Esophagus (tissue), 2 donors: ENCODE data around the gene NT5DC4. TPM values are rescaled to one million over a fixed set of nuclear protein-coding genes. Genes with fewer than 3 reads are reported as not detected.
A peak's percentile ranks its signal among the peaks of the same experiment; 100 is the strongest.

Experiments
- H3K27ac ChIP-seq, 2 donors: one replicate each; pipeline ENCODE4 v1.5.1; 2013; ENCODE audit warnings: low read depth in 2 of 2, mild to moderate bottlenecking in 2 of 2, inconsistent platforms in 1 of 2, low read length in 1 of 2, moderate library complexity in 1 of 2
- H3K27me3 ChIP-seq, 2 donors: one replicate each; pipeline ENCODE4 v1.6.1; 2013; ENCODE audit warnings: low read length in 2 of 2, control low read depth in 1 of 2, mild to moderate bottlenecking in 1 of 2; ENCODE audit not compliant: insufficient read depth in 2 of 2, control insufficient read depth in 1 of 2
- H3K36me3 ChIP-seq, 2 donors: one replicate each; pipeline ENCODE4 v1.6.1; 2013; ENCODE audit warnings: low read length in 1 of 2; ENCODE audit not compliant: control insufficient read depth in 2 of 2, insufficient read depth in 2 of 2
- H3K4me1 ChIP-seq, 2 donors: one replicate each; pipeline ENCODE4 v1.6.1; 2013; ENCODE audit warnings: low read length in 1 of 2; ENCODE audit not compliant: control insufficient read depth in 2 of 2, insufficient read depth in 2 of 2
- H3K4me3 ChIP-seq, 2 donors: one replicate each; pipeline ENCODE4 v1.5.1; 2013; ENCODE audit warnings: low read length in 2 of 2, mild to moderate bottlenecking in 2 of 2, low read depth in 1 of 2, moderate library complexity in 1 of 2
- H3K9me3 ChIP-seq, 2 donors: one replicate each; pipeline ENCODE4 v1.6.1; 2013; ENCODE audit warnings: mild to moderate bottlenecking in 2 of 2, low read depth in 1 of 2, low read length in 1 of 2, moderate library complexity in 1 of 2; ENCODE audit not compliant: control insufficient read depth in 2 of 2, insufficient read depth in 1 of 2
- WGBS, 2 donors: extraction: QIAGEN DNeasy Blood & Tissue Kit; methylation state at CpG; one replicate each; pipeline ENCODE4 v1.1.7; 2013; 5-methylcytosine and 5-hydroxymethylcytosine counted together
- polyA plus RNA-seq, 2 donors: library from polyadenylated mRNA; stranded (reverse); fragments of 200-250 nt; gene quantifications; one replicate each; pipeline ENCODE4 v1.2.3, GENCODE V29; 2013
- donor health status: healthy with polysubstance abuse.
- donor health status: Bipolar disorder and iron deficiency.

Gene NT5DC4
- polyA plus RNA-seq, 2 donors = not detected

- no peaks in the 10 kb centered on the region for H3K36me3 ChIP-seq
- no peak overlapping the region for H3K27ac ChIP-seq
- no peaks in the 10 kb centered on the region for H3K27me3 ChIP-seq
- 89% methylated on average over 4 of the region's 4 CpGs for WGBS, 2 donors
- H3K4me3 ChIP-seq = no peak overlapping the region
- H3K9me3 ChIP-seq = no peaks in the 10 kb centered on the region
- peaks cover 0 to 4% of the 10 kb centered on the region in 2 donors for H3K4me1 ChIP-seq
These were observed 35.4 kb upstream of the NT5DC4 start for GRCh38 chr2:112685271-112685884.

- WGBS, 2 donors = 84 to 87% methylated on average over 15 of the region's 15 CpGs
- Histone ChIP-seq H3K9me3 (no peaks in the 10 kb centered on the region), H3K4me3 (no peak overlapping the region)
These were observed 34.2 kb upstream of the NT5DC4 start for GRCh38 chr2:112686348-112687217.

DNA sequence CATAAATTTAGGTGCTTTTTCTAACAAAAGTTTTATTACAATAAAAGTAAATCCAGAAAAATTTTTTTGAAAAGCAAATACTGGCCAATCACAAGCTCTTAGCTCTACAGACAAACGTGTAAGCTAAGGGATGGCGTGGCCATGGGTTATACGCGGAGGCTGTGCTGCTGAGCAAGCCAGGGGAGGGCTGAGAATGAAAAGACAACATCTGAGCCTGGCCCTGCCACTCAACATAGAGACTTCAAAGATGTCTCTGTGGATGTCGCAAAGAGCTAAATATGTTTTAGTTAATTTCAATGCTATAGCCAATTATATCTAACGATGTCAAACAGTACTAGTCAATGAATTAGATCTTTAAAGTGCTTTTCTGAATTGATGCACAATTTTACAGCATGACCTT lies 33.3 kb upstream of the NT5DC4 start:
- WGBS, 2 donors = 82 to 86% methylated on average over 6 of the region's 6 CpGs
- Histone ChIP-seq H3K4me3 (no peak overlapping the region), H3K9me3 (no peaks in the 10 kb centered on the region), H3K27ac (no peak overlapping the region), H3K27me3 (no peaks in the 10 kb centered on the region), H3K36me3 (no peaks in the 10 kb centered on the region), H3K4me1 (peaks cover 0 to 2% of the 10 kb centered on the region in 2 donors)

More at GRCh38 chr2:112686348-112687217, 34.2 kb upstream of the NT5DC4 start:
- no peaks in the 10 kb centered on the region for H3K4me1 ChIP-seq
- no peaks in the 10 kb centered on the region for H3K27me3 ChIP-seq
- no peak overlapping the region for H3K27ac ChIP-seq
- H3K36me3 ChIP-seq = no peaks in the 10 kb centered on the region

DNA sequence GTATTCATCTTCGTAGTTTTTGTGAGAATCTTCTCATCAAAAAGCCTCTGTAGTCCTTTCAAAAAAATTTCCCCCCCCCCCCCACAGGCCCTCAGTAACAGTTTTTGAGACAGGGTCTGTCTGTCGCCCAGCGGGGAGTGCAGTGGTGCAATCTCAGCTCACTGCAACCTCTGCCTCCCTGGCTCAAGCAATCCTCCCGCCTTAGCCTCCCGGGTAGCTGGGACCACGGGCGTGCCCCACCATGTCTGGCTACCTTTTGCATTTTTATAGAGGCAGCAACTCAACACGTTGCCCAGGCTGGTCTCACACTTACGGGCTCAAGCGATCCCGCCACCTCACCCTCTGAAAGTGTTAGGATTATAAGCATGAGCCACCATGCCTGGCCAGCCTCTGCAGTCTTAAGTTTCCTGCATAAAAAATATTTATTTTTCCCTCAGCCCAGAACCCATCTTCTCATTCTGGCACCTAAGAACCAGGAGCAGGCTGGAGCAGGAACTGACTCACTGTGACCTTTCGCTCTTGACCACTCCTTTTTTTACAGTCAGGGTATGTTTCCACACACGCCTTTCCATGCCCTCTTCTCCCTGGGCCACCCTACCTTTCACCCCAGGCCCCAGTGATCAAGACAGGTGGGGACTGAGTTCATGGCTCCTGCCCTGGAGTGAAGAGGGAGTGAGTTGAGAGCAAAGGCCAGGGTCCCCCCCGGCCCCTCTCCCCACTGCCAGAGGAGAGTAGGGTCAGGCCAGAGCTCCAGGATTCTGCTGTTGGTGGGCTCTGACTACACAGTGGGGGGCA lies 32.5 kb upstream of the NT5DC4 start:
- H3K4me1 ChIP-seq = peaks cover 0 to 8% of the 10 kb centered on the region in 2 donors
- H3K9me3 ChIP-seq = no peaks in the 10 kb centered on the region
- H3K27ac ChIP-seq = no peak overlapping the region
- H3K36me3 ChIP-seq = no peaks in the 10 kb centered on the region
- no peaks in the 10 kb centered on the region for H3K27me3 ChIP-seq
- H3K4me3 ChIP-seq = no peak overlapping the region
- WGBS, 2 donors = 86 to 88% methylated on average over 14 of the region's 14 CpGs

DNA sequence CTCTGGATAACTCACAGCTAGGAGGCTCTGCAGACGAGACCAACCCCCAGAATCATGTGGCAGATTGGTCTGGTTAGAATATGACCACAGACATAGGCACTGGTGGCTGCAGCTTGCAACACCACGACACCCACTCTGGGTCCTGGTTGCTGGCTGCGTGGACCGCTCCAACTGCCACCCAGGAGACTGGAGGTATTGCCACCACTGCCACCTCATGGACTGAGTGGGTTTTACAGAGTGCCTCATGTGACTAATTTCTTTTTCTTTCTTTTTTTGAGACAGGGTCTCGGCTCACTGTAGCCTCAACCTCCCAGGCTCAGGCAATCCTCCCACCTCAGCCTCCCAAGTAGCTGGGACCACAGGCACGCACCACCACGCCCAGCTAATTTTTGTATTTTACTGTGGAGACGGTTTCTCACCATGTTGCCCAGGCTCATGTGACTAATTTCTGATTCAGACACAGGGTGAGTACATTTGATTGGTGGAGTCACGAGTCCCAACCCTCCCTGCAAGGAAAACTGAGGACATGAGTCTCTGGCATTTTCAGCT lies 29.9 kb upstream of the NT5DC4 start:
- WGBS, 2 donors = 35 to 40% methylated on average over 9 of the region's 9 CpGs
- Histone ChIP-seq H3K4me1 (peaks cover 0 to 8% of the 10 kb centered on the region in 2 donors), H3K36me3 (no peaks in the 10 kb centered on the region), H3K4me3 (no peak overlapping the region), H3K27me3 (no peaks in the 10 kb centered on the region), H3K9me3 (no peaks in the 10 kb centered on the region), H3K27ac (no peak overlapping the region)

DNA sequence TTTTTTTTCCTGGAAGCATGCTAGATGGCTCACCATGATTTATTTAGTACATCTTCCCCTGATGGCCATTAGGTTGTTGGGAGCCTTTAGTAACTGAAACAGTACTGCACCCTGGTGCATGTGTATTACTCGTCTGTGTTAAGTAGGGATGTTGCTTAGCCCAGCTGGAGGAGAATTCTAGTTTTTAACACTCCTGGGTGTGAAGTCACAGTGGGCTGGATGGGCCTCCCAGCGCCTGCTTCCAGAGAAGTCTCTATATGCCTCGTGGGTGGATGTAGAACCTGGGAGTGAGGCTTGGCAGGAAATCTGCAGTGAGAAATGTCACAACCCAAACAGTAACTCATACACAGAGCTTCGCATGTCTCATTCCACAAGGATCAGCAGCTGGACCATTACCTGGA lies 28.9 kb upstream of the NT5DC4 start:
- H3K9me3 ChIP-seq = no peaks in the 10 kb centered on the region
- peak overlapping the region; percentile 14 to 70 for H3K27ac ChIP-seq
- H3K27me3 ChIP-seq = no peaks in the 10 kb centered on the region
- 52 to 53% methylated on average over 4 of the region's 4 CpGs for WGBS, 2 donors
- H3K4me3 ChIP-seq = no peak overlapping the region
- peaks cover 0 to 8% of the 10 kb centered on the region in 2 donors for H3K4me1 ChIP-seq
- no peaks in the 10 kb centered on the region for H3K36me3 ChIP-seq

DNA sequence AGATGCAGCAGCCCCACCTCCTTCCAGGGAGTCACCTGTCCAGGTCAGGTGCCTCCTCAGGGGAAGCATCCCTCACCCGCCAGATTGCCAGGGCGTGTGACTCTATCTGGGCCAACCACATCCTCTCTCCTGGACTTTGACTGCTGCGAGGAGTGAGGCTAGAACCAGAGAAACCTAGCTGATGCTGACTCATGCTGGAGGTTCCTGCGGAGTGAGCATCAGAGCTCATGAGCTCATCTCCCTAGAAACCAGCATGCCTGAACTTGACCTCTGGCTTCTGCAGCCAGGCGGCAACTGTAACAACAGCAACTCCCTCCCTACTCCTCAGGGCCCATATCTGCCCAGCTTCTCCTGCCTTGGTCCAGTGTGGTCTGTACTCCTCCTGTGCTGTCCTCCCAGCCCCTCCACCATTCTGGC lies 28.3 kb upstream of the NT5DC4 start:
- Histone ChIP-seq H3K4me1 (peaks cover 0 to 8% of the 10 kb centered on the region in 2 donors), H3K27me3 (no peaks in the 10 kb centered on the region), H3K4me3 (no peak overlapping the region), H3K36me3 (no peaks in the 10 kb centered on the region), H3K27ac (peak overlapping the region; percentile 14 to 70), H3K9me3 (no peaks in the 10 kb centered on the region)
- WGBS, 2 donors = 21 to 28% methylated on average over 5 of the region's 5 CpGs

- H3K27ac ChIP-seq = peak overlapping the region in 1 of 2 donors; percentile 70
- no peak overlapping the region for H3K4me3 ChIP-seq
- no peaks in the 10 kb centered on the region for H3K9me3 ChIP-seq
- H3K36me3 ChIP-seq = no peaks in the 10 kb centered on the region
- WGBS, 2 donors = 56 to 64% methylated on average over 1 of the region's 1 CpG
- H3K27me3 ChIP-seq = no peaks in the 10 kb centered on the region
- peaks cover 0 to 8% of the 10 kb centered on the region in 2 donors for H3K4me1 ChIP-seq
These were observed 27.9 kb upstream of the NT5DC4 start for GRCh38 chr2:112692918-112693317.

DNA sequence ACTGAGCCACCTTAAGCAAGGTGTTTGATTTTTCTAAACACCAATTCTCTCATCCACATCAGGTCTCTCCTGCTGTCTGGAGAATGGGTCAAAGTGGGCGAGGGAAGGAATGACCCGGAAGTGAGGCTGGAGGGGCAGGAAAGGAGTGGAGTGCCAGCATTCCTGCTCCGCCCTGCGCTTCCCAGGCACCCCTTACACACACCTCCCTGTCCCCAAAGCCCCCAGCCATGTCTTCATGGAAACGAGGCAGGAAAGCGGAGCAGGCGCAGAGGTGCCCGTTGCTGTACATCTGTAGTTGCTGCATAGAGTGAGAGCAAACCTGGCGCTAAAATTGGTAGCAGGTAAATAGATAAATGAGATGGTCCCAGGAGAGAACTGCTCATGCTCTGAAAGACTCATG lies 27.2 kb upstream of the NT5DC4 start:
- 88 to 92% methylated on average over 9 of the region's 9 CpGs for WGBS, 2 donors
- Histone ChIP-seq H3K27me3 (no peaks in the 10 kb centered on the region), H3K4me1 (peaks cover 0 to 8% of the 10 kb centered on the region in 2 donors), H3K27ac (no peak overlapping the region), H3K9me3 (no peaks in the 10 kb centered on the region), H3K4me3 (no peak overlapping the region), H3K36me3 (no peaks in the 10 kb centered on the region)
